Erythroblast (primary cell): ENCODE measurements around the gene CAMP.

Experiments
- GATA1 ChIP-seq: IDR thresholded peaks from 2 replicates; pipeline ENCODE4 v1.6.1; 2011; ENCODE audit warnings: low read depth, mild to moderate bottlenecking, control low read depth, low read length, moderate library complexity
- POLR2A ChIP-seq: IDR thresholded peaks from 2 replicates; pipeline ENCODE4 v1.6.1; 2011; ENCODE audit warnings: mild to moderate bottlenecking, low read length

- no peak for TF ChIP-seq POLR2A
- no peak for TF ChIP-seq GATA1
Observed at GRCh38 chr3:48186631-48187300, 36.5 kb upstream of the CAMP start.
